ENCODE data around the gene NCR1. TPM values are rescaled to one million over a fixed set of nuclear protein-coding genes. Genes with fewer than 3 reads are reported as not detected.
"Not testable (repeated sequence)": the region's sequence is repeated elsewhere in the genome, so short reads cannot be mapped to it uniquely, and the experiment has no call there.

Gene NCR1
- total RNA-seq, 3 donors from 2014 or later, result 0.33 TPM; not detected in 2

- H3K9me3 ChIP-seq, result no peaks in the 10 kb centered on the region
- no peaks in the 10 kb centered on the region for H3K4me1 ChIP-seq
- no peak overlapping the region for H3K27ac ChIP-seq
- DNase-seq (ENCODE audit: low spot score in 2 of 2), result no peak
- H3K36me3 ChIP-seq, result no peaks in the 10 kb centered on the region
- intact Hi-C loops (cut with DNase I; ENCODE audit: low total_unique reads), result loop anchor here (5.0 kb wide), 1 partner anchor 1235 kb away; no protein-coding TSS in a partner anchor
- no peak for TF ChIP-seq CTCF (IDR thresholded peaks at IDR 0.05)
- no peak for TF ChIP-seq POLR2AphosphoS5 (IDR thresholded peaks at IDR 0.05)
- TF ChIP-seq POLR2A (IDR thresholded peaks at IDR 0.05), result no peak
- H3K27me3 ChIP-seq, result no peaks in the 10 kb centered on the region
- H3K4me3 ChIP-seq, result no peak overlapping the region
Measured at GRCh38 chr19:54952591-54953344, 46.8 kb downstream of the NCR1 start.

GRCh38 chr19:54953345-54953713 lies 47.4 kb downstream of the NCR1 start:
- DNase-seq (ENCODE audit: low spot score in 2 of 2); H3K4me3 ChIP-seq; H3K9me3 ChIP-seq; H3K36me3 ChIP-seq; H3K27ac ChIP-seq; H3K4me1 ChIP-seq; H3K27me3 ChIP-seq: not testable (repeated sequence)
- intact Hi-C loops (cut with DNase I; ENCODE audit: low total_unique reads), result loop anchor here (5.0 kb wide), 1 partner anchor 1234 kb away; no protein-coding TSS in a partner anchor

GRCh38 chr19:54955376-54955775 lies 49.4 kb downstream of the NCR1 start:
- intact Hi-C loops (cut with DNase I; ENCODE audit: low total_unique reads), result loop anchor here (5.0 kb wide), 1 partner anchor 338 kb away; no protein-coding TSS in a partner anchor
- Histone ChIP-seq H3K27ac (no peak overlapping the region), H3K36me3 (no peaks in the 10 kb centered on the region), H3K27me3 (no peaks in the 10 kb centered on the region), H3K9me3 (no peaks in the 10 kb centered on the region), H3K4me3 (no peak overlapping the region), H3K4me1 (no peaks in the 10 kb centered on the region)
- no peak for DNase-seq (ENCODE audit: low spot score in 2 of 2)
- TF ChIP-seq CTCF (IDR thresholded peaks at IDR 0.05), result no peak
- TF ChIP-seq POLR2A (IDR thresholded peaks at IDR 0.05), result no peak

GRCh38 chr19:54959840-54960239 lies 53.9 kb downstream of the NCR1 start:
- H3K4me3 ChIP-seq, result no peak overlapping the region
- TF ChIP-seq CTCF (IDR thresholded peaks at IDR 0.05) (no peak), POLR2AphosphoS5 (IDR thresholded peaks at IDR 0.05) (no peak), POLR2A (IDR thresholded peaks at IDR 0.05) (no peak)
- H3K27me3 ChIP-seq, result no peaks in the 10 kb centered on the region
- no peaks in the 10 kb centered on the region for H3K36me3 ChIP-seq
- no peak overlapping the region for H3K27ac ChIP-seq
- H3K4me1 ChIP-seq, result no peaks in the 10 kb centered on the region
- peaks cover 0 to 6% of the 10 kb centered on the region in 2 donors for H3K9me3 ChIP-seq
- intact Hi-C loops (cut with DNase I; ENCODE audit: low total_unique reads), result loop anchor here (5.0 kb wide), 1 partner anchor 343 kb away; no protein-coding TSS in a partner anchor
- DNase-seq (ENCODE audit: low spot score in 2 of 2), result no peak

Other genes with a start within 250 kb of the NCR1 start
- gene LILRB4, start 243.2 kb upstream of the NCR1 start, total RNA-seq, result 10 to 100 TPM in 2 of 3 donors, 1 to 10 TPM in 1; 1.3 to 17.6 (median 10.1) TPM
- not detected for gene KIR3DL3, start 181.7 kb upstream of the NCR1 start, total RNA-seq
- gene KIR2DL3, start 167.6 kb upstream of the NCR1 start, total RNA-seq, result not detected
- gene KIR2DL1, start 136.4 kb upstream of the NCR1 start, total RNA-seq, result not detected
- gene KIR2DL4, start 102.5 kb upstream of the NCR1 start, total RNA-seq, result under 1 TPM in 1 of 3 donors, not detected in 2; 0.32 TPM
- gene KIR3DL1, start 89.7 kb upstream of the NCR1 start, total RNA-seq, result under 1 TPM in 1 of 3 donors, not detected in 2; 0.59 TPM
- gene KIR2DS4, start 73.5 kb upstream of the NCR1 start, total RNA-seq, result not detected
- not detected for gene KIR3DL2, start 55.7 kb upstream of the NCR1 start, total RNA-seq
- 1 to 10 TPM in 2 of 3 donors, under 1 TPM in 1; 0.66 to 2.4 (median 1.3) TPM for gene FCAR, start 31.9 kb upstream of the NCR1 start, total RNA-seq
- gene NLRP7, start 41.4 kb downstream of the NCR1 start, total RNA-seq, result not detected
- 1 to 10 TPM in 2 of 3 donors, not detected in 1; 4.3 to 8.5 TPM for gene NLRP2, start 60.2 kb downstream of the NCR1 start, total RNA-seq
- gene GP6, start 132.1 kb downstream of the NCR1 start, total RNA-seq, result not detected
- gene RDH13, start 157.0 kb downstream of the NCR1 start, total RNA-seq, result 10 to 100 TPM; 11.4 to 33.4 (median 22.3) TPM
- gene EPS8L1, start 169.7 kb downstream of the NCR1 start, total RNA-seq, result 10 to 100 TPM in 2 of 3 donors, 1 to 10 TPM in 1; 2.4 to 51.1 (median 50.1) TPM
- gene PPP1R12C, start 211.5 kb downstream of the NCR1 start, total RNA-seq, result 100 to 1,000 TPM in 1 of 3 donors, 10 to 100 TPM in 2; 68.3 to 148 (median 91.7) TPM
- gene TNNT1, start 243.1 kb downstream of the NCR1 start, total RNA-seq, result 1 to 10 TPM in 2 of 3 donors, not detected in 1; 3.7 to 7.2 TPM